ENCODE data around the gene SAT2.

Gene SAT2

DNA sequence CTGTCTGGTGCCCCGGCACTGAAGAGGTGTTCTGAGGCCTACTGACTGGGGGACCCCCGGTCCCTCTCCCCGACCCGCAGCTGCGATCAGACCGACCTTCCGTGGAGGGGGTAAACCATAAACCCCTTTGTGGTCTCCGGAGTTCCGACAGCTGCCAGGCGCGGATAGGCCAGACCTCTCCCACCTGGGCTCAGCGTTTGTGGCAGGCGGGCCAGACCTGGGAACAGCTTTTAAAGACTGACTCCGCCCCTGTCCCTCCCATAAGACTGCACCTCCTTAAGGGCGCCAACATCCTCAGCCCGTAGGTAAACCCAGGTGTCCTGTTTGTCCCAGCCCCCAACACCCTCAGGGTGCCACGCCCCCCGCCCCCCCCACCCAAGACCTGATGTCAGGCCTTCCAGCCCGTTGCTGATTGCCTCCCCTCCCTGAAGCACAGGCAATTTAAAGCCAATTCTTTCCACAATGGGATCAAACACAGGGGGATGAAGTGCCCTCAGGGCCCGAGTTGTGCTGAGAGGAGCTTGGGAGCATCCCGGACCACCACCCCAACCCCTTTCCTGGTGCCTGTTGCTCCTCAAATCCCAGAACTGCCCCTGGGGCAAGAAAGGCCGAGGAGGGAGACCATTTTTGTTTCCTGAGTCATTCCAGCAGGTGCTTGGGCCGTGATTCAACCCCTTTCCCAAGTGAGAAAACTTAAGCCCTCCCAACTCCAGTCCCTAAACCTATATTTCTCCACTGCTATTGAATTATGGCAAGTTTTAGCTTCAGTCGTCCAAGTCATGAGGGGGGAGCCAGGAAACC is 37.5 kb downstream of the SAT2 start, which contains the start of gene SOX15:
Gene SOX15, minus strand, starts transcription at position 204 of the 801 bp plus-strand sequence. CDS start 418 bp downstream, outside the sequence.
- FAIRE-seq, result peak; percentile 94

DNA sequence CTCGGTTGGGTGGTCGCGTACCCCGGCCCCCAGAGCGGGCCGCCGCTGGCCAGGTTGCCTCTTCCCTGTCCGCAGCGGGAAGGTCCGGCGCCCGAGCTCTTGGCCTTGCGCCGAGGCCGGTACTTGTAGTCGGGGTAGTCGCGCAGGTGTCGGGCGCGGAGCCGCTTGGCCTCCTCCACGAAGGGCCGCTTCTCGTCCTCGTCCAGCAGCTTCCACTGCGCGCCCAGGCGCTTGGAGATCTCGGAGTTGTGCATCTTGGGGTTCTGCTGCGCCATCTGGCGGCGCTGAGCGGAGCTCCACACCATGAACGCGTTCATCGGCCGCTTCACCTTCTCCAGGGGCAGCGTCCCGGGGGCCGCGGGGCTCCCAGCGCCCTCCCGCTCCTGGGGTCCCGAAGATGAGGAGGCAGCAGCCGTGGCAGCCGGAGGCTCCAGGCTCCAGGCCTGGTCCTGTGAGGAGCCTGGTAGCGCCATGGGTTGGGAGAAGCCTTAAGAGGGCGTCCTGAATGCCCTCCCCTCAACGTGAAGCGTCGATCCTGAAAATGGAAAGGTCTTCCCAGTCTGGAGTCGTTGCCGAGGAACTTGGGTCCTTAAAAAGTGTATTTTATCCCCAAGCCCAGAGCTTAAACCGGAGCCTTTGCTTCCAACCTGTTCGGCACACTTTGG is 38.3 kb downstream of the SAT2 start:
- FAIRE-seq, result peak; percentile 88

DNA sequence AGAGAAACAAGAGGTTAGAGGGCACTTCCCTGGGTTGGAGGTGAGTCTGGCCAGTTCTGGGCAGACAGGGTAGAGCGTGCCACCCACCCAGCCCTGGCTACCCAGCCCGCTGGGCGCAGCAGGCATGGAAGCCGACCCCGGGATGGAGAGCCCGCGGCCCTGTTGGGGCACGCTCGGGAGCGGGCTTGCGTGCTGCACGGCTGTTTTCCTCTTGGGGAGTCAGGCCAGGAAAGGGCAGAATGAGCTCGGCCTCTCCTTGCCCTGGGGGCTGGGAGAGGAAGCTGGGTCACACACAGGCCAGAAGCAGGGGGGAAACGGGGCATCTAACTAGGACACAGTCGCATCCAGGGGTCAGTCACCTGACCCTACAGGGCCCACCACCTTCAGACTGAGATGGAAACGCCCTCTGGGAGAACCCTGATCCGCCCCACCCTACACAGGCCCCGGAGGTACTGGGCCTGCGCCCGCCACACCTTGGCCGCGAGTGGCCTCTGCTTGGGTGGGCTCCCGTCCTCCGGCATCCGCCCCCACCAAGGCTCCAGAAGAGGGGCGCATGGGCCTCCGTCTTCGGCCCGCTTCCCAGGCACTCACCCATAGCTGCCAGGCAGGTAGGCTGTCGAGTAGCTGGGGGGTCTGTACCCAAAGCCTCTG is 38.9 kb downstream of the SAT2 start:
- no peak for FAIRE-seq

DNA sequence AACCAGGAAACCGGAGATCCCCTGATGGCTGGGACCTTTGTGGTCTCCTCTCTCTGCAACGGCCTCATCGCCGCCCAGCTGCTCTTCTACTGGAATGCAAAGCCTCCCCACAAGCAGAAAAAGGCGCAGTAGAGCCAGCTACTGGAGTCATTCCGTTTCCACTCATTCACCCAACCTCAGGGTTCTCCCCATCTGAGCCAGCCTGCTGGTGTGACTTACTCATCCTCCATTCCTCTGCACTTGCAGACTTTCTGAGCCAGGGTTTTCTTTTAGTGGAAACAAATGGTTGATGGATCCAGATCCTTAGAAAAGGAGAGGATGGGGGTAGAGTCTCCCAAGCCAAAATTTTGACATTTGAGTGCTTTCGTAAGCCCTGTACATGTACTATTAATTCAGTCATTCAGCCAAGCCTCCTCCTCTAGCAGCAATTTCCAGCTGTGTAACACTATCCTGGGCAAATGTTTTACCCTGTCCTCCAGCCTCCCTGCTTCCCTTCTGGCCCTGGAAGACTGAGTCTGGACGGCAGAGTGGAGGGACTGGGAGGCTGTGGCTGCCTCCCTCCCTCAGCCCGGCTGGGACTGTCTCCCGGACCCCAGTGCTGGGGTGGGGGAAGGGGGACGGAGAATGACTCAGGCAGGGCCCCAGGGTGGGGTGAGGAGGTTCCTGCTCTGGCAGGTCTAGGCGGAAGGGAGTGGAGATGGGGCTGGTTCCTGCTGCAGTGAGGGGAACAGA is 40.0 kb downstream of the SAT2 start:
- FAIRE-seq, result peak; percentile 63

DNA sequence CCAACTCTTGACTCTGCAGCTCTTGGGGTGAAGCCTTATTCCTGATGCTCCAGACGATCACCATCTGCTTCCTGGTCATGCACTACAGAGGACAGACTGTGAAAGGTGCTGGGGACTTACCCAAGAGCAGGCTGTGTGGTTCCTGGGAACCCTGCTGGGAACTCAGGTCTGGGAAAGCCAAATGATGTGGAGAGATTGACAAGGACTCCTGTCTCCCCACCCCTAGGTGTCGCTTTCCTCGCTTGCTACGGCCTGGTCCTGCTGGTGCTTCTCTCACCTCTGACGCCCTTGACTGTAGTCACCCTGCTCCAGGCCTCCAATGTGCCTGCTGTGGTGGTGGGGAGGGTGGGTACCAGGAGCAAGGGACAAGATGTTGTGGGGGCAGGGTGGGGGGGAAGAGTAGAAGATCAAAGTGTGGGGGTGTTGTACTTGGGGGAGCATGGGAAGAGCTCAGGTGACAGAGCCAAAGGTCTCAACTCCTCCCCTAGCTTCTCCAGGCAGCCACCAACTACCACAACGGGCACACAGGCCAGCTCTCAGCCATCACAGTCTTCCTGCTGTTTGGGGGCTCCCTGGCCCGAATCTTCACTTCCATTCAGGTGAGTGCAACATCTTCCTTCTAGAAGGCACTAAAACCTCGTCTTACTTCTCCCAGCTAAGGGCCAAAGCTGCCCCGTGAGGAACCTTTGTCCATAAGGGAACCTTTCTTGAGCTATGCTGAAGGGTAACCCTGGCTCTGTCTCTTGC is 40.8 kb downstream of the SAT2 start:
- FAIRE-seq, result peak; percentile 80

DNA sequence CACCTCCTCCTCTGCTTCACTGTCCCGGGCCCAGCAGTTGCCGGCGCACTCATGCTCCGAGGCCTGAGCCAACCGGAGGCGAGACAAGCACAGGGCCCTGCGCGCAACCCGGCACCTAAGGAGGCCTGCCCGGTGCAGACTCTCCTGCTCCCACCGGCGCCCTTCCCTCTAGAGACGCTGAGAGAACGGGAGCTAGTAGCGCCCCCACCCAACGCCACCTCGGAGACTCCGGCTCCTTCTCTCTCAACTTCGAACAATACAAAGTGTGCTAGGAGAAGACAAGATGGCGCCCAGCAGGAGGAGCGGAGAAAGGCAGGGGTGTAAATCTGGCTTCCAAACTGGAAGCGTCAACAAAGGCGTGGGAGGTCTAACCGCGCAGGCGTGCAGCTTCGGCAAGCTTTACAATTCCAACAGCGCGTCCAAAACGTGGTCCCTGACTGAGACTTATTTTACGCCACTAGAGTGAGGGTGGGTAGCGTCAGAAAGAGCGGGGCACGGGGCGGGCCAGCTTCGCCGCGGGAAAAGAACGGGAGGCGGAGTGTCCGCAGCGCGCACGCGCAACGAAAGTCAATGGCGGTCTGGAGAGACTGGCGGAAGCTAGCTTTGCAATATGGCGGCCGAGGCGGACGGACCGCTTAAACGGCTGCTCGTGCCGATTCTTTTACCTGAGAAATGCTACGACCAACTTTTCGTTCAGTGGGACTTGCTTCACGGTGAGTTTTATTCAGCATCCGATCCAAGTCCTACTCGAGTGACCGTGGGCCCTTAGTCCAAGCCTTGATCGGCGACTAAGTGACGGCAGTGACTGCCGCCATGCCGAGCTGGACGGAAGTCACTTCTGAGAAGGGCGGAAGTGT is 44.1 kb downstream of the SAT2 start, which contains the start of gene MPDU1:
Gene MPDU1, plus strand, starts transcription at position 600 of the 857 bp plus-strand sequence. Its CDS starts 11 bp downstream, at position 611.
- FAIRE-seq, result peak; percentile 98

DNA sequence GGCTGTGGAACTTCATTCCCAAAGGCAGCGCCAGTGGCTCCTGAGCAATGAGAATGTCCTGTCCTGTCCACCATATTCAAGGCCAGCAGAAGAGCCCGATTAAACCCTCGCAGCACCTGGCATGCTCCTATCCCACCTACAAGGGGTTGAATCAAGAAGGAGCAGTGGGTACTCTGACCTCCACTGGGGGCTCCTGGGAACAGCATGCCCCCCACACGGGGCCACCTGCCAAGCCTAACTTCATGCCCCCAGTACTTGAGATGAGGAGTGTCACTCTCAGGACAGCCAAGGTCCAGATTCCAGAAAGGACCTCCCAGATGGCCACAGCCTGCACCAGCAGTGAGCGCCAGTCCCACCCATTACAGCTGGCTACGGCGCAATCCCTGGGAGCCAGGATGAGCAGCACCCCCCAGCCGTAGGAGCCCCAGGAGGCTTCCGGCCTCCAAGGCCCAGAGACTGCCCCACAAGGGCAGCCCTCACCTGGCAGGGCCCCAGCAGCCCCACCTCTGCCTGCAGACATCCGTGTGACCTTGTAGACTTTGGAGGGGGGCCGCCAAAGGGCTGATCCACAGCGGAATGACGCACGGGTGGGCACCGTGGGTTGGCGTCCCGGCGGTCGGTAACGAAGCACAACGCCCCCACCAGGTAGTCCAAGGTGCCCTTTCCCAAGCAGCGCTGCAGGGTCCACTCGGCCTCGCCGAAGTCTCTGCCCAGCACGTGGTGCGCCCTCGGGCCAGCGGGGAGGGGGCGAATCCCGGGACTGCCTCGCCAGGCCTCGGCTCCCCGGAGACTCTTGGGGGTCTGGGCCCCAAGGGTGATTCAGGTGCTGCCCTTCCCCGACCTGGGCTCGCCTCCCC is 45.0 kb downstream of the SAT2 start:
- FAIRE-seq, result no peak

DNA sequence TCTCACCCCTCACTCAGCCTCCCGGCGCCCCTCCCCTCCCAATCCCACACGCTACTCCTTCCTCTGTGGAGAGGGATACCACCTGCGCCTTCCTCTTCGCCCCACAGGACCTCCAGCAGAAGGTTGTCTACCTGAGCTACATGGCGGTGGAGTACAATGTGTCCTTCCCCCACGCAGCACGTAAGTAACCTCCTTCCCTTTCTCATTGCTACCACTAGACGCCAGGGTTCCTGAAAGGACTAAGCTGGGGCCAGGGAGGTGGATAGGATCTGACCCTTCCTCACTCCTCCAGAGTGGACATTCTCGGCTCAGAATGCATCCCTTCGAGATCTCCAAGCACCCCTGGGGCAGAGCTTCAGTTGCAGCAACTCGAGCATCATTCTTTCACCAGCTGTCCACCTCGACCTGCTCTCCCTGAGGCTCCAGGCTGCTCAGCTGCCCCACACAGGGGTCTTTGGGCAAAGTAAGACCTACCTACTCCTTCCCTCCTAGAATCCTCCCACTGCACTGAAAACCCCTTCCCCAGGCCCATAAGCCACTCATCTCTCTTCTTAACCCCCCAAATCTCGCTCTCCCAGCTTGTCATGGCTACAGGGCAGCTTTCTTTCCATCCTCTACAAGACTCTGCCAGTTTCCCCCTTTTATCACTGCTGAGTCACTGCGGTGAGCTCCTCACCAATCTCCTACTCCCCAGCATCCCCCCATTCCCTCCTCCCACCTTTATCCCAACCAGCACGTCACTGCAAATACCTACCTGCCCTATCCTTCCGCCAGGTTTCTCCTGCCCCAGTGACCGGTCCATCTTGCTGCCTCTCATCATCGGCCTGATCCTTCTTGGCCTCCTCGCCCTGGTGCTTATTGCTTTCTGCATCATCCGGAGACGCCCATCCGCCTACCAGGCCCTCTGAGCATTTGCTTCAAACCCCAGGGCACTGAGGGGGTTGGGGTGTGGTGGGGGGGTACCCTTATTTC is 46.7 kb downstream of the SAT2 start:
- no peak for FAIRE-seq

DNA sequence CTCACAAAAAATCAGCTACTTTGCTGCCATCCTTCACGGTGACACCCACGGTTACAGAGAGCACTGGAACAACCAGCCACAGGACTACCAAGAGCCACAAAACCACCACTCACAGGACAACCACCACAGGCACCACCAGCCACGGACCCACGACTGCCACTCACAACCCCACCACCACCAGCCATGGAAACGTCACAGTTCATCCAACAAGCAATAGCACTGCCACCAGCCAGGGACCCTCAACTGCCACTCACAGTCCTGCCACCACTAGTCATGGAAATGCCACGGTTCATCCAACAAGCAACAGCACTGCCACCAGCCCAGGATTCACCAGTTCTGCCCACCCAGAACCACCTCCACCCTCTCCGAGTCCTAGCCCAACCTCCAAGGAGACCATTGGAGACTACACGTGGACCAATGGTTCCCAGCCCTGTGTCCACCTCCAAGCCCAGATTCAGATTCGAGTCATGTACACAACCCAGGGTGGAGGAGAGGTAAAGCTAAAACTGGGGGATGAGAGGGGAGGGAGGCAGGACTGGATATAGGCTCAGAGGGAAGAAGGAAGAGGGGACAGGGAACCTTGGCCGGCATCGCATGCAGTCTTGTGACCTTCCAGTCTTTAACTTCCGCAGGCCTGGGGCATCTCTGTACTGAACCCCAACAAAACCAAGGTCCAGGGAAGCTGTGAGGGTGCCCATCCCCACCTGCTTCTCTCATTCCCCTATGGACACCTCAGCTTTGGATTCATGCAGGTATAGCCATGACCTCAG is 47.6 kb downstream of the SAT2 start:
- peak; percentile 48 for FAIRE-seq

DNA sequence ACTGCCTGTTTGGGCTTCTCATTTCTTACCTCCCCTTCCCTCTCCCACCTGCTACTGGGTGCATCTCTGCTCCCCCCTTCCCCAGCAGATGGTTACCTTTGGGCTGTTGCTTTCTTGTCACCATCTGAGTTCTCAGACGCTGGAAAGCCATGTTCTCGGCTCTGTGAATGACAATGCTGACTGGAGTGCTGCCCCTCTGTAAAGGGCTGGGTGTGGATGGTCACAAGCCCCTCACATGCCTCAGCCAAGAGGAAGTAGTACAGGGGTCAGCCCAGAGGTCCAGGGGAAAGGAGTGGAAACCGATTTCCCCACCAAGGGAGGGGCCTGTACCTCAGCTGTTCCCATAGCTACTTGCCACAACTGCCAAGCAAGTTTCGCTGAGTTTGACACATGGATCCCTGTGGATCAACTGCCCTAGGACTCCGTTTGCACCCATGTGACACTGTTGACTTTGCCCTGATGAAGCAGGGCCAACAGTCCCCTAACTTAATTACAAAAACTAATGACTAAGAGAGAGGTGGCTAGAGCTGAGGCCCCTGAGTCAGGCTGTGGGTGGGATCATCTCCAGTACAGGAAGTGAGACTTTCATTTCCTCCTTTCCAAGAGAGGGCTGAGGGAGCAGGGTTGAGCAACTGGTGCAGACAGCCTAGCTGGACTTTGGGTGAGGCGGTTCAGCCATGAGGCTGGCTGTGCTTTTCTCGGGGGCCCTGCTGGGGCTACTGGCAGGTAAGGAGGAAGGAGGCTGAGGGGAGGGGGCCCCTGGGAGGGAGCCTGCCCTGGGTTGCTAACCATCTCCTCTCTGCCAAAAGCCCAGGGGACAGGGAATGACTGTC is 48.4 kb downstream of the SAT2 start, which contains the start of gene CD68:
Gene CD68, plus strand, starts transcription at position 638 of the 833 bp plus-strand sequence. Its CDS starts 40 bp downstream, at position 678.
- FAIRE-seq, result peak; percentile 99

DNA sequence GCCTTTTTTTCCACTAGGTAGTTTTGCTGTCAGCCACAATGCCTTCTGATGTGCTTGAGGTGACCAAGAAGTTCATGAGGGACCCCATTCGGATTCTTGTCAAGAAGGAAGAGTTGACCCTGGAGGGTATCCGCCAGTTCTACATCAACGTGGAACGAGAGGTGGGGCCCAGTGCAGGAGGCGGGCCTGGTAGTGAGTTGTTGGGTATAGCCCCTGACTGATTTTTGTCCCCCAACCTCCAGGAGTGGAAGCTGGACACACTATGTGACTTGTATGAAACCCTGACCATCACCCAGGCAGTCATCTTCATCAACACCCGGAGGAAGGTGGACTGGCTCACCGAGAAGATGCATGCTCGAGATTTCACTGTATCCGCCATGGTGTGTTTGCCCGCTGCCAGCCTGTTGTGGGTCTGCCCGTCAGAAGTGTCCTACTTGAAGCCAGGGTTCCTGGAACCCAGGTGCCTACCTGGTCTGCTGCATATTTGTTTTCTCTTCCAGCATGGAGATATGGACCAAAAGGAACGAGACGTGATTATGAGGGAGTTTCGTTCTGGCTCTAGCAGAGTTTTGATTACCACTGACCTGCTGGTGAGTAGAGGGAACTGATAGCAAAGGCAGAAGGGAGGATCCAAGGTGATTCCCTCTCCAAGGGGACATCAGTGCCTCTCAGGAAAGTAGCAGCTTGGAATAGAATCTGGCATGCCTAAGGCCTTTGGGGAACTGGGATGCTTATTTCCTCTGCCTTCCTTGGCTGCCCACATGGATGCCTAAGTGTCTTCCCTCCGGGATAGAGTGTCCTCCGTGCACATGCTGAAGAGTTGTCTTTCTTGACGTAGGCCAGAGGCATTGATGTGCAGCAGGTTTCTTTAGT is 50.1 kb downstream of the SAT2 start:
- no peak for FAIRE-seq

DNA sequence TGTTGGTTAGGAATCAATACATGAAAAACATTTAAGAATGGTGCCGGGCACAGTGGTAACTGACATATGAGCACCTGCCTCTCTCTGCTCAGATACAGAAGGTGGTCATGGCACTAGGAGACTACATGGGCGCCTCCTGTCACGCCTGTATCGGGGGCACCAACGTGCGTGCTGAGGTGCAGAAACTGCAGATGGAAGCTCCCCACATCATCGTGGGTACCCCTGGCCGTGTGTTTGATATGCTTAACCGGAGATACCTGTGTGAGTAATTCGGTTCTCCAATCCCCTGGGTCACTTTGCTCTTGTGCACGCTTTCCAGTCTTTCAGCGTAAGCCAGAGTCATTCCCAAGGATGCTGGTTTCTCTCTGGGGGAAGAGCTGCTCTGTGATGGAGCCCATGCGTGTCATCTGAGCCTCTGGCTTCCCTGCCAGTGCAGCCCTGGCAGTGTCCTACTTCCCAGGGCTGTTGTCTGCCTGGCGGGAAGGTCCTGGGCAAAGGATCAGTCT is 51.1 kb downstream of the SAT2 start:
- no peak for FAIRE-seq
